B cell (primary cell): Measurements from ENCODE around the gene BABAM1. TPM values are rescaled to one million over a fixed set of nuclear protein-coding genes. Genes with fewer than 3 reads are reported as not detected.

Experiments used
- ATAC-seq: fragments of 200-7000 bp; cut with Tn5 transposase; one replicate; pipeline ENCODE4 v1.10.0; 2021; ENCODE audit warnings: low read depth, mild to moderate bottlenecking, moderate number of reproducible peaks, moderate library complexity
- CTCF ChIA-PET: fragments of 350-600 bp; sonication (Branson Sonifier 250); formaldehyde crosslinking; loops from one replicate; lab custom pipeline; 2021; ENCODE audit warnings: antibody characterized with exemption, inconsistent platforms; lab: Charles Lee
- POLR2A ChIA-PET: fragments of 350-600 bp; sonication (Branson Sonifier 250); formaldehyde crosslinking; loops from one replicate; lab custom pipeline; 2021; ENCODE audit warnings: antibody characterized with exemption; lab: Charles Lee
- DNase-seq: peaks from one replicate; pipeline ENCODE4 v3.0.0; 2013
- H2AFZ ChIP-seq: 2 replicates; pipeline ENCODE4 v1.6.1; 2012; ENCODE audit warnings: mild to moderate bottlenecking, low read depth, low read length; ENCODE audit not compliant: insufficient read depth, poor library complexity, severe bottlenecking
- H3K27ac ChIP-seq, 2 donors: 1 replicate in 1 of 2; 2 replicates in 1 of 2; pipeline ENCODE4 v1.5.1; 2012 to 2013; ENCODE audit warnings: low read length in 2 of 2, mild to moderate bottlenecking in 2 of 2, moderate library complexity in 1 of 2
- H3K27me3 ChIP-seq, 4 experiments: fragments of 200-600 bp in 1 of 4; sonication (generic) in 1 of 4; replicated peaks in 1 of 4; 1 replicate in 2 of 4; 2 replicates in 2 of 4; pipeline versions ENCODE4 v1.6.1 to v1.7.0; 2013 to 2016; ENCODE audit warnings: low read length in 3 of 4, mild to moderate bottlenecking in 2 of 4, mixed read lengths in 1 of 4, moderate library complexity in 1 of 4; ENCODE audit not compliant: insufficient read depth in 4 of 4, control insufficient read depth in 3 of 4; ENCODE audit errors: control extremely low read depth in 1 of 4
- H3K36me3 ChIP-seq, 2 experiments: replicated peaks in 1 of 2; 1 replicate in 1 of 2; 2 replicates in 1 of 2; pipeline versions ENCODE4 v1.6.1 to v1.7.1; 2013; ENCODE audit warnings: low read length in 1 of 2; ENCODE audit not compliant: insufficient read depth in 2 of 2, control insufficient read depth in 1 of 2; ENCODE audit errors: control extremely low read depth in 1 of 2, extremely low read depth in 1 of 2
- H3K4me1 ChIP-seq, 2 donors: fragments of 200-600 bp in 1 of 2; sonication (generic) in 1 of 2; 1 replicate in 1 of 2; 2 replicates in 1 of 2; pipeline versions ENCODE4 v1.5.1 to v1.6.1; 2013 to 2017; ENCODE audit warnings: low read length in 2 of 2; ENCODE audit not compliant: control insufficient read depth in 2 of 2, insufficient read depth in 2 of 2
- H3K4me2 ChIP-seq: replicated peaks from 2 replicates; pipeline ENCODE3; 2012; ENCODE audit warnings: mild to moderate bottlenecking, low read depth, low read length; ENCODE audit not compliant: poor library complexity, severe bottlenecking
- H3K4me3 ChIP-seq, 5 experiments: fragments of 200-600 bp in 1 of 5; sonication (generic) in 1 of 5; 1 replicate in 3 of 5; 2 replicates in 2 of 5; pipeline versions ENCODE4 v1.5.1 to v1.7.0; 2011 to 2016; ENCODE audit warnings: low read length in 4 of 5, mild to moderate bottlenecking in 4 of 5, low read depth in 2 of 5, control low read depth in 1 of 5, moderate library complexity in 1 of 5; ENCODE audit not compliant: insufficient read depth in 1 of 5; ENCODE audit errors: control extremely low read depth in 1 of 5, extremely low read depth in 1 of 5
- H3K79me2 ChIP-seq: fragments of 200-600 bp; sonication (generic); one replicate; pipeline ENCODE4 v1.6.0; 2016; ENCODE audit warnings: low read length; ENCODE audit not compliant: control insufficient read depth, insufficient read depth
- H3K9ac ChIP-seq: fragments of 200-600 bp; sonication (generic); 2 replicates; pipeline ENCODE4 v1.6.1; 2017; ENCODE audit warnings: mild to moderate bottlenecking, low read length, moderate library complexity
- H3K9me3 ChIP-seq, 3 donors: one replicate each; pipeline versions ENCODE4 v1.6.1 to v1.7.1; 2013; ENCODE audit warnings: low read length in 2 of 3; ENCODE audit not compliant: control insufficient read depth in 2 of 3, insufficient read depth in 1 of 3; ENCODE audit errors: control extremely low read depth in 1 of 3
- H4K20me1 ChIP-seq: 2 replicates; pipeline ENCODE4 v1.6.0; 2012; ENCODE audit warnings: mild to moderate bottlenecking, low read length; ENCODE audit not compliant: insufficient read depth, control insufficient read depth, poor library complexity, severe bottlenecking
- H3K27ac Mint-ChIP-seq: one replicate; pipeline ENCODE4 v1.8.0; 2021; ENCODE audit warnings: mixed read lengths
- H3K27me3 Mint-ChIP-seq: one replicate; pipeline ENCODE4 v1.8.0; 2021; ENCODE audit warnings: mixed read lengths
- H3K4me1 Mint-ChIP-seq: one replicate; pipeline ENCODE4 v1.8.0; 2021; ENCODE audit warnings: mixed read lengths
- H3K4me3 Mint-ChIP-seq: one replicate; pipeline ENCODE4 v1.8.0; 2021; ENCODE audit warnings: mixed read lengths
- H3K9me3 Mint-ChIP-seq: one replicate; pipeline ENCODE4 v1.8.0; 2022; ENCODE audit warnings: mixed read lengths; ENCODE audit not compliant: insufficient read depth
- EZH2 ChIP-seq: IDR thresholded peaks from 2 replicates; pipeline ENCODE4 v1.6.1; 2012; ENCODE audit warnings: borderline replicate concordance, low read depth, mild to moderate bottlenecking, moderate library complexity, low read length; ENCODE audit not compliant: insufficient read depth, poor library complexity, severe bottlenecking
- WGBS: methylation state at CpG from one replicate; pipeline ENCODE4 v1.1.5; 2013; ENCODE audit warnings: missing lambda C conversion rate; ENCODE audit not compliant: insufficient coverage; 5-methylcytosine and 5-hydroxymethylcytosine counted together
- intact Hi-C: fragments of 100-400 bp; cut with micrococcal nuclease; formaldehyde crosslinking; loops from one replicate; pipeline ENCODE4 v1.10.0; 2022
- polyA plus RNA-seq: library from polyadenylated mRNA; depleted of rRNA; stranded (reverse); fragments of >200 nt; gene quantifications from 2 replicates; pipeline ENCODE4 v1.2.3, GENCODE V29; 2012
- total RNA-seq, 2 donors: library from RNA; stranded (reverse); fragments of 120-200 nt in 1 of 2; gene quantifications; 1 replicate in 1 of 2; 2 replicates in 1 of 2; pipeline versions ENCODE4 v1.2.3 to v1.2.4, GENCODE V29; 2013 to 2022
- TF ChIP-seq, protein P1 (sequence below): fragments of 200-600 bp; IDR thresholded peaks from one replicate; pipeline ENCODE4 v1.8.0; 2022; ENCODE audit warnings: antibody characterized with exemption, mild to moderate bottlenecking

BABAM1 gene
- total and polyA plus RNA-seq, 2 donors (not counting 1 experiment from before 2014, with no cell fraction given), result 105 to 129 TPM

DNA sequence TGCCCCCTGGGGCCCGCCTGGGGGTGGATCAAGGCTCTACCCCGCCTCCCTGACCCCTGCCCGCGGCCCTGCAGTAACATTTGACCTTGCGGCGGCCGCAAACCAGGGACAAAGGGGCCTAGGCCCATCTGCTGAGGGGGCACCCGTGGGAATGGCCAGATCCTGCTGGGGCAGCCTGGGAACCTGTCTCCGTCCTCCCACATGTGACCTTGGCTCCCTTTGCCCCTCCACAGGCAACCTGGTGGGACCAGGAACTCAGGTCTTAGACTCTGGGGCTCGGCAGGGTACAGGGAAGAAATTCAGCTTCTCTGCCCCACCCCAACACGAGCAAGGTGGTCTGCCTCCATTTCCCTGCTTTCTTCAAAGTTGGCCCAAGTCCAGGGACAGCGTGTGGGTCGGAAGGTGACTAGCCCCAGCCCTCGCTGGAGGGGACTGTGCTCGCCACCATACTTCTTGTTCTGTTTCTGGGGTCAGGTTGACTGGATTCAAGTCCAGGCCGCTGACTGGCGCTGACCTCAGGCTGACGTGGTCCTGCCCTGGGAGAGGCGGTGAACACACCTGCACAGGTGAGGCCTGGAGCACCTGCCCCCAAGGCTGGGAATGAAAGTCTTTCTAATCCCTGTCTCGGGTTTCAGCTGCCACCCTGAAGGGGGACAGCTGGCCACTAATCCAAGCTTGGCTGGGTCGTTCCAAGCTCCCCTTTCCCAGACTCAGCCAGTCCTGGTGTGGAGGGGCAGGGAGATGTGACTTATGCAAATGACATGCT, 19.0 kb upstream of the BABAM1 start:
- intact Hi-C loops, result no loop called here
- Mint-ChIP-seq H3K27me3 (no peaks in the 10 kb centered on the region), H3K4me1 (peaks cover 18% of the 10 kb centered on the region), H3K4me3 (no peak overlapping the region), H3K9me3 (no peaks in the 10 kb centered on the region), H3K27ac (no peak overlapping the region)
- 94% methylated on average over 19 of the region's 21 CpGs for WGBS
- H2AFZ ChIP-seq, result no peak overlapping the region
- H3K4me3 ChIP-seq, result no peak overlapping the region
- CTCF ChIA-PET, result interaction anchor here (0.6 to 2.0 kb wide), 5 partner anchors 10 to 35 kb away, joined by 3 to 7 read pairs (median 4); no protein-coding TSS in a partner anchor
- POLR2A ChIA-PET, result no interaction called here
- no peaks in the 10 kb centered on the region for H3K79me2 ChIP-seq
- no peaks in the 10 kb centered on the region for H4K20me1 ChIP-seq
- ATAC-seq, result no peak
- peaks cover 5 to 21% of the 10 kb centered on the region in 2 donors for H3K4me1 ChIP-seq
- no peak for DNase-seq
- H3K9ac ChIP-seq, result no peak overlapping the region
- H3K27me3 ChIP-seq, result no peaks in the 10 kb centered on the region
- H3K9me3 ChIP-seq, result no peaks in the 10 kb centered on the region
- no peak overlapping the region for H3K27ac ChIP-seq
- TF ChIP-seq, protein P1, sequence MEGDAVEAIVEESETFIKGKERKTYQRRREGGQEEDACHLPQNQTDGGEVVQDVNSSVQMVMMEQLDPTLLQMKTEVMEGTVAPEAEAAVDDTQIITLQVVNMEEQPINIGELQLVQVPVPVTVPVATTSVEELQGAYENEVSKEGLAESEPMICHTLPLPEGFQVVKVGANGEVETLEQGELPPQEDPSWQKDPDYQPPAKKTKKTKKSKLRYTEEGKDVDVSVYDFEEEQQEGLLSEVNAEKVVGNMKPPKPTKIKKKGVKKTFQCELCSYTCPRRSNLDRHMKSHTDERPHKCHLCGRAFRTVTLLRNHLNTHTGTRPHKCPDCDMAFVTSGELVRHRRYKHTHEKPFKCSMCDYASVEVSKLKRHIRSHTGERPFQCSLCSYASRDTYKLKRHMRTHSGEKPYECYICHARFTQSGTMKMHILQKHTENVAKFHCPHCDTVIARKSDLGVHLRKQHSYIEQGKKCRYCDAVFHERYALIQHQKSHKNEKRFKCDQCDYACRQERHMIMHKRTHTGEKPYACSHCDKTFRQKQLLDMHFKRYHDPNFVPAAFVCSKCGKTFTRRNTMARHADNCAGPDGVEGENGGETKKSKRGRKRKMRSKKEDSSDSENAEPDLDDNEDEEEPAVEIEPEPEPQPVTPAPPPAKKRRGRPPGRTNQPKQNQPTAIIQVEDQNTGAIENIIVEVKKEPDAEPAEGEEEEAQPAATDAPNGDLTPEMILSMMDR, result no peak
- TF ChIP-seq EZH2, result no peak
- H3K36me3 ChIP-seq, result no peaks in the 10 kb centered on the region
- H3K4me2 ChIP-seq, result no peak overlapping the region

DNA sequence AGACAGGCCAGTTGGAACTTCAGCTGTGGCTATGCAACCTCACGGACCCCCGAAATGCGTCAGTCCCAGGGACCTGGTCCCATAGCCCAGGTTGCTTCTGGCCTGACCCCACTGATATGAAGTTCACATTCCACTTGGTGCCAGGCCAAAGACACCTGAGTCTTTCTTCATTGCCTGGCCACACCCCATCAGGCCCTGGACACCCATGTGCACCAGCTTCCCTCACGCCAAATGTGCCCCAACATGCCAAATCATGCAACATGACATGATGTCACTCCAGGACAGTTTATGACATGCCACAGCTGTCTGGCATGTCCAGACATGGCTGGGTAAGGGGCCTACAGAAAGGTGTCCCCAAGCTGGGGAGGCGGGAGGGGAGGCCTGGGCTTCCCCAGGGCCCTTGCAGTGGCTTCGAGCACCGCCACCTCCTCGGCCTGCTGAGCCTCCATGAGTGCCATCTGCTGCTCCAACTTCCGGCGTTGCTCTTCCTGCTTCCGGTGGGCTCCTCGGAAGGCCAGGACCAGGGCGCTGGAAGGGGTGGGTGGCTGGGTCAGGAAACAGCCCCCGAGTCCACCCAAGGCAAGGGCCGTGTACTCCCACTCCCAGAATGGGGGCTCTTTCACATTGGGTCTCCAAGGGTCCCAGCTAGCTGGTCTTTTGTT, 17.2 kb upstream of the BABAM1 start:
- no peak overlapping the region for H3K27ac Mint-ChIP-seq
- Histone ChIP-seq H3K27me3 (no peaks in the 10 kb centered on the region), H2AFZ (no peak overlapping the region), H3K9me3 (no peaks in the 10 kb centered on the region), H3K4me3 (no peak overlapping the region), H3K4me2 (no peak overlapping the region), H3K36me3 (no peaks in the 10 kb centered on the region), H3K4me1 (peaks cover 5 to 10% of the 10 kb centered on the region in 2 donors), H3K9ac (no peak overlapping the region), H3K27ac (no peak overlapping the region), H4K20me1 (no peaks in the 10 kb centered on the region), H3K79me2 (no peaks in the 10 kb centered on the region)
- ATAC-seq, result no peak
- H3K9me3 Mint-ChIP-seq, result no peaks in the 10 kb centered on the region
- TF ChIP-seq, protein P1, result no peak
- TF ChIP-seq EZH2, result no peak
- ChIA-PET POLR2A (no interaction called here), CTCF (interaction anchor here (0.8 to 2.0 kb wide), 3 partner anchors 10 to 15 kb away, joined by 3 to 7 read pairs (median 6); no protein-coding TSS in a partner anchor)
- no peaks in the 10 kb centered on the region for H3K27me3 Mint-ChIP-seq
- no peak overlapping the region for H3K4me3 Mint-ChIP-seq
- H3K4me1 Mint-ChIP-seq, result peaks cover 8% of the 10 kb centered on the region
- 92% methylated on average over 15 of the region's 15 CpGs for WGBS
- no peak for DNase-seq
- intact Hi-C loops, result no loop called here
